ENCODE results near the gene DVL3.

DNA sequence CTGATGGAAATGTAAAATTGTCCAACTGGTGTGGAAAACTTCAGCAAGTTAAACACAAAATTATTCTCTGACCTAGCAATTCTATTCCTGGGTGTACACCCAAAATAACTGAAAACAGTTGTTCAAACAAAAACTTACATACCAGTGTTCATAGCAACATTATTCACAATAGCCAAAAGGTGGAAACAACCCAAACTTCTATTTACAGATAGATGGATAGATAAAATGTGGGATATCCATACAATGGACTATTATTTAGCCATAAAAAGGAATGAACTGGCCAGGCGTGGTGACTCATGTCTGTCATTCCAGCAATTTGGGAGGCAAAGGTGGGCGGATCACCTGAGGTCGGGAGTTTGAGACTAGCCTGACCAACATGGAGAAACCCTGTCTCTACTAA lies 67.3 kb downstream of the DVL3 start:
- TF ChIP-seq CTCF (IDR thresholded peaks at IDR 0.05; ENCODE audit: borderline replicate concordance, extremely low read depth, low read length, poor library complexity, severe bottlenecking) = no peak
- TF ChIP-seq EZH2 (IDR thresholded peaks at IDR 0.05; ENCODE audit: borderline replicate concordance, low read depth, low read length, severe bottlenecking) = no peak
